ENCODE measurements around the gene EVA1A. TPM values are rescaled to one million over a fixed set of nuclear protein-coding genes. Genes with fewer than 3 reads are reported as not detected.
"Not testable (repeated sequence)": the region's sequence is repeated elsewhere in the genome, so short reads cannot be mapped to it uniquely, and the experiment has no call there.

Gene EVA1A
- total and polyA plus RNA-seq, 7 donors: 0.51 to 2.5 (median 0.83) TPM

DNA sequence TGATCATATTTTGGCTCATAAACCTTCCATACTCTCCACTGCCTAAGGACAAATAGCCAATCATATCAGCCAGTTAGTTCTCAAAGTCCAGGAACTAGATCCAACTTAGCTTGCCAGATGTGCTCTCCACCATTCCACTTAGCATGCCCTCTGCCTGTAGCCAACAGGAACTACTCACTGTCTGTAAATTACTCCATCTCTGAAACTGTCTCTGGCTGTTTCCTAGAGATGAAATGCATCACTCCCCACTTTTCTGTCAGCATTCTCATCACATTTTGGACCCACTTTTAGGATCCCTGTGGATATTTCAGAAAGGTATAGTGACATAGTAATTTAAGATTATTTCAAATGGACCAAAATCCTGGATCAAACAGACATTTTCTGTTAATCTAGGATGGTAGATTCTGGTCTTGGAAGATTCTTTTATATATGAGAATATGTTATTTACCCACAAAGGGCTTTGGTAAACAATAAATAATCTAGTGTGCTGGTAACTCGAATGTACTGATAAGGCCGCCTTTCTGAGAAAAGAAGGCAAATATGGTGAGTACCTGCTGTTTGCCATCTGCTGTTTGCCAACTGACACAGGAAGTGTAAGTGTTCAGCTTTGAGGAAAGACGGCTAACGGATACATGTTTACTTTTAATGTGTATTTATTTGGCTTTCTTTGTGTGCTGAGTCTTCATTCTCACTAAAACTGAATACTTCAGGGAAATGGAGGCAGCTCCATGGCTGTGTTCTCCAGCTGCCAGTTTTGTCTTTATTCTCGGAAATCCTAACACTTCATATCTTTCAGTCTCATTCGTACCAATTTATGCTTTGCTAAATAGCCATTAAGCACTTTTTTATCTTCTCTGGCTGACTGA is 79.5 kb downstream of the EVA1A start:
- Histone ChIP-seq H3K36me3 (ENCODE audit: insufficient read depth in 1 of 2, low read depth in 1 of 2) (no peaks in the 10 kb centered on the region), H3K4me3 (no peak overlapping the region), H3K27me3 (ENCODE audit: insufficient read depth in 3 of 3, low read length in 2 of 3) (no peaks in the 10 kb centered on the region), H3K27ac (no peak overlapping the region), H3K4me1 (no peaks in the 10 kb centered on the region), H3K9me3 (no peaks in the 10 kb centered on the region)
- ATAC-seq (no peak), DNase-seq (no peak)
- intact Hi-C loops (cut with DNase I): no loop called here
- TF ChIP-seq, protein P1, sequence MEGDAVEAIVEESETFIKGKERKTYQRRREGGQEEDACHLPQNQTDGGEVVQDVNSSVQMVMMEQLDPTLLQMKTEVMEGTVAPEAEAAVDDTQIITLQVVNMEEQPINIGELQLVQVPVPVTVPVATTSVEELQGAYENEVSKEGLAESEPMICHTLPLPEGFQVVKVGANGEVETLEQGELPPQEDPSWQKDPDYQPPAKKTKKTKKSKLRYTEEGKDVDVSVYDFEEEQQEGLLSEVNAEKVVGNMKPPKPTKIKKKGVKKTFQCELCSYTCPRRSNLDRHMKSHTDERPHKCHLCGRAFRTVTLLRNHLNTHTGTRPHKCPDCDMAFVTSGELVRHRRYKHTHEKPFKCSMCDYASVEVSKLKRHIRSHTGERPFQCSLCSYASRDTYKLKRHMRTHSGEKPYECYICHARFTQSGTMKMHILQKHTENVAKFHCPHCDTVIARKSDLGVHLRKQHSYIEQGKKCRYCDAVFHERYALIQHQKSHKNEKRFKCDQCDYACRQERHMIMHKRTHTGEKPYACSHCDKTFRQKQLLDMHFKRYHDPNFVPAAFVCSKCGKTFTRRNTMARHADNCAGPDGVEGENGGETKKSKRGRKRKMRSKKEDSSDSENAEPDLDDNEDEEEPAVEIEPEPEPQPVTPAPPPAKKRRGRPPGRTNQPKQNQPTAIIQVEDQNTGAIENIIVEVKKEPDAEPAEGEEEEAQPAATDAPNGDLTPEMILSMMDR (IDR thresholded peaks at IDR 0.05): no peak
- WGBS, 3 donors: 77 to 79% (median 79%) methylated on average over 6 of the region's 6 CpGs

DNA sequence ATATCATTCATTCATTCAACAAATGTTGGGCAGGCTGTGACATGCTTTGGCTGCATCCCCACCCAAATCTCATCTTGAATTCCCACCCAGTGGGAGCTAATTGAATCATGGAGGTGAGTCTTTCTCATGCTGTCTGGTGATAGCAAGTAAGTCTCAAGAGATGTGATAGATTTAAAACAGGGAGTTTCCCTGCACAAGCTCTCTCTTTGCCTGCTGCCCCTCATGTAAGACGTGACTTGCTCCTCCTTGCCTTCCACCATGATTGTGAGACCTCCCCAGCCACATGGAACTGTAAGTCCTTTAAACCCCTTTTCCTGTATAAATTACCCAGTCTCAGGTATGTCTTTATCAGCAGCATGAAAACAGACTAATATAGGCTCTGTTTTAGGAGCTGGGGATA is 83.0 kb downstream of the EVA1A start:
- H3K4me1 ChIP-seq; DNase-seq; H3K27ac ChIP-seq; H3K9me3 ChIP-seq; intact Hi-C loops (cut with DNase I); H3K27me3 ChIP-seq (ENCODE audit: insufficient read depth in 3 of 3, low read length in 2 of 3); ATAC-seq; H3K4me3 ChIP-seq; H3K36me3 ChIP-seq (ENCODE audit: insufficient read depth in 1 of 2, low read depth in 1 of 2): not testable (repeated sequence)
- 83 to 96% (median 88%) methylated on average over 1 of the region's 1 CpG for WGBS, 3 donors

DNA sequence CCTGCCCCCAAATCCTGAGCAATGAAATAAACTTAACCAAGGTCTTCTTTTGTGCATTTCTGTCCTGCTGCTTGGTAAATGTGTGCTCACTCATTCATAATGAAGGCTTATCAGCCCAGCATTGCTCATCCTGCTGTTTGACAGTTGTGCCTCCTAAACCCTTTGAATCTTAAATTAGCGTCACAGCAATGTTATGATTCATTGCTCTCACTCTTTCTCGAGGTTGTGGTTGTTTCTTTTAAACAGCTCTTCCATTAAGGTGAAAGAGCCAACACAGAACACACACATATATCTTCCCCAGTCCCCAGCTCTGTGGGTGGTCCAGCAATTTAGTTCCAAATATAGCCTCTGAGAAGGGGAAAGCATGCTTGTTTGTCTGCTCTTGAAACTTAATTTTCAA is 84.0 kb downstream of the EVA1A start:
- DNase-seq (no peak), ATAC-seq (no peak)
- no peaks in the 10 kb centered on the region for H3K36me3 ChIP-seq (ENCODE audit: insufficient read depth in 1 of 2, low read depth in 1 of 2)
- no peaks in the 10 kb centered on the region for H3K9me3 ChIP-seq
- H3K4me3 ChIP-seq: no peak overlapping the region
- TF ChIP-seq, protein P1 (IDR thresholded peaks at IDR 0.05): no peak
- intact Hi-C loops (cut with DNase I): no loop called here
- no peak overlapping the region for H3K27ac ChIP-seq
- WGBS, 3 donors: 17 to 29% (median 26%) methylated on average over 2 of the region's 2 CpGs
- no peaks in the 10 kb centered on the region for H3K4me1 ChIP-seq
- H3K27me3 ChIP-seq (ENCODE audit: insufficient read depth in 3 of 3, low read length in 2 of 3): no peaks in the 10 kb centered on the region

DNA sequence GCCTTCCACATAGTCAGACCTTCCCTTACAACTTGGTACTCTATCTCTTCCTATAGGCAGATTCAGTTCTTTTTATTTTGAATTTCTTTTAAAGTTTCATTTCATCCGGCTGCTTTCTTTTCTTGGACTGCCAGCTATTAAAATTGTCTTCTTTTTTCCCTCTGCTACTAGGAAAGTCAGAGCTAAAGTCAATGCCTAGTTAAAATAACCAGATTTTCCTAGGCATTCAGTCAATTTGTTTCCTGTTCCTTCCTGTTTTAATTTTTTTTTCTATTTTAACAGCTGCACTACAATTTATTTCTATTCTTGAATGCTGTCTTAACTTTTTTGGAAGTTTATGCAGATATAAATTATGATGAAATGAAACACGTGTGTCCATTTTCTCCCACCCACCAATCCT is 84.8 kb downstream of the EVA1A start:
- Histone ChIP-seq H3K4me1 (no peaks in the 10 kb centered on the region), H3K36me3 (ENCODE audit: insufficient read depth in 1 of 2, low read depth in 1 of 2) (no peaks in the 10 kb centered on the region), H3K27me3 (ENCODE audit: insufficient read depth in 3 of 3, low read length in 2 of 3) (no peaks in the 10 kb centered on the region), H3K27ac (no peak overlapping the region), H3K9me3 (no peaks in the 10 kb centered on the region), H3K4me3 (no peak overlapping the region)
- 21 to 38% (median 28%) methylated on average over 2 of the region's 2 CpGs for WGBS, 3 donors
- DNase-seq (no peak), ATAC-seq (no peak)
- intact Hi-C loops (cut with DNase I): no loop called here
- TF ChIP-seq, protein P1 (IDR thresholded peaks at IDR 0.05): no peak

DNA sequence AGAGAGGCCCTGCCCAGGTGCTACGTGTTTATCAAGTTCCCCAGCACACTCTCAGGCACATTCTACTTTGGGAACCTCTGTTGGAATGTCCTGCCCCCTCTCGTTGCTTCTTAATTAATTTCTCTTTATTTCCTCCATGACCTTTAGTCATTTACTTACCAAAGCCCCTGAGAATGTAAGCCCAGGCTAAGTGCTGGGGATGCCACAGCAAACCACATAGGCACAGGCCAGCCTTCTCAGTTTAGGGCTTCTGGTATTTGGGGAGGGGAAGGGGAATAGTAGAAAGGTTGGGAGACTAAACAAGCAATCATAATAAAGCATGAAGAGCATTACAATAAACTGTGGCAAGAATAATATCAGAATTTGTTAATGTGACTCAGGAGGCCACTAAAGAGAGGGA is 85.7 kb downstream of the EVA1A start:
- no peaks in the 10 kb centered on the region for H3K9me3 ChIP-seq
- H3K4me3 ChIP-seq: no peak overlapping the region
- H3K27me3 ChIP-seq (ENCODE audit: insufficient read depth in 3 of 3, low read length in 2 of 3): no peaks in the 10 kb centered on the region
- ATAC-seq (no peak), DNase-seq (no peak)
- H3K4me1 ChIP-seq: no peaks in the 10 kb centered on the region
- TF ChIP-seq, protein P1 (IDR thresholded peaks at IDR 0.05): no peak
- H3K36me3 ChIP-seq (ENCODE audit: insufficient read depth in 1 of 2, low read depth in 1 of 2): no peaks in the 10 kb centered on the region
- no peak overlapping the region for H3K27ac ChIP-seq
- WGBS, 3 donors: 77 to 79% (median 77%) methylated on average over 2 of the region's 2 CpGs
- intact Hi-C loops (cut with DNase I): no loop called here

All from psoas muscle (tissue), 8 donors.